HuH-7 (cell line): ENCODE data around the gene KCNK6.
A peak's percentile ranks its signal among the peaks of the same experiment; 100 is the strongest.
"Not testable (repeated sequence)": the region's sequence is repeated elsewhere in the genome, so short reads cannot be mapped to it uniquely, and the experiment has no call there.

Experiments
- DNase-seq: peaks from one replicate; pipeline ENCODE4 v3.0.0; 2011; ENCODE audit warnings: low spot score

KCNK6 gene

DNA sequence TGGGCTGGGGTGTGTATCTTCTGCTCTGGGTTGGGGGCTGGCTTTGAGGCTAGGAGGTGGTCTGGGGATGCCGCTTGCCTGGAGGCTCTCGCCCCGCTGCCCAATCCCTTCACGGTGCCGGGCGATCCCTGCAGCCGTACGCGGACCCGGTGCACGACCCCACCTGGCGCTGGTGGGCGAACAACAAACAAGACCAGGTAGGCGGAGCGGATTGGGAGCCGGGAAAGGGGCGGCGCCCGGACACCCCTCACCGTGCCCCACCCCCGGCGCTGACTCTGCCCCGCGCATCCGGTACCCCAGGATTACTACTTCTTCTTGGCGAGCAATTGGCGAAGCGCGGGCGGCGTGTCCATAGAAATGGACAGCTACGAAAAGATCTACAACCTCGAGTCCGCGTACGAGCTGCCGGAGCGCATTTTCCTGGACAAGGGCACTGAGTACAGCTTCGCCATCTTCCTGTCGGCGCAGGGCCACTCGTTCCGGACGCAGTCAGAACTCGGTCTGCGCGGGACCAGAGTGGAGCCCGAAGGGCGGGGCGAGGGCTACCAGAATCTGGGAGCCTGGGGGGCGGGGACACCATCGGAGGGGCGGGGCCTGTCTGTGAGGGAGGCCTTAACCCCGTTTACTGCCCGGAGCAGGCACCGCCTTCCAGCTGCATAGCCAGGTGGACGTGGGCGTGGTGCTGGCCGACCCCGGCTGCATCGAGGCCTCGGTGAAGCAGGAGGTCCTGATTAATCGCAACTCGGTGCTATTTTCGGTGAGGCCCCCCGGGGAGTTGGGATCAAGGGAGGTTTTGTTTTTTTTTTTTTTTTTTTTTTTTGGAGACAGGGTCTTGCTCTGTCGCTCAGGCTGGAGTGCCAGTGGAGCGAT is 42.7 kb downstream of the KCNK6 start:
- DNase-seq, result no peak

- DNase-seq, result not testable (repeated sequence)
These were observed 43.5 kb downstream of the KCNK6 start for GRCh38 chr19:38362946-38363688.

- DNase-seq, result no peak
These were observed 47.4 kb downstream of the KCNK6 start for GRCh38 chr19:38367041-38367440.

- DNase-seq, result no peak
These were observed 49.9 kb downstream of the KCNK6 start for GRCh38 chr19:38369584-38369983.

GRCh38 chr19:38370299-38370698 is 50.7 kb downstream of the KCNK6 start:
- DNase-seq, result no peak

- DNase-seq, result no peak
These were observed 51.4 kb downstream of the KCNK6 start for GRCh38 chr19:38371081-38371480.

GRCh38 chr19:38373907-38374331 is 54.3 kb downstream of the KCNK6 start:
- DNase-seq, result no peak

DNA sequence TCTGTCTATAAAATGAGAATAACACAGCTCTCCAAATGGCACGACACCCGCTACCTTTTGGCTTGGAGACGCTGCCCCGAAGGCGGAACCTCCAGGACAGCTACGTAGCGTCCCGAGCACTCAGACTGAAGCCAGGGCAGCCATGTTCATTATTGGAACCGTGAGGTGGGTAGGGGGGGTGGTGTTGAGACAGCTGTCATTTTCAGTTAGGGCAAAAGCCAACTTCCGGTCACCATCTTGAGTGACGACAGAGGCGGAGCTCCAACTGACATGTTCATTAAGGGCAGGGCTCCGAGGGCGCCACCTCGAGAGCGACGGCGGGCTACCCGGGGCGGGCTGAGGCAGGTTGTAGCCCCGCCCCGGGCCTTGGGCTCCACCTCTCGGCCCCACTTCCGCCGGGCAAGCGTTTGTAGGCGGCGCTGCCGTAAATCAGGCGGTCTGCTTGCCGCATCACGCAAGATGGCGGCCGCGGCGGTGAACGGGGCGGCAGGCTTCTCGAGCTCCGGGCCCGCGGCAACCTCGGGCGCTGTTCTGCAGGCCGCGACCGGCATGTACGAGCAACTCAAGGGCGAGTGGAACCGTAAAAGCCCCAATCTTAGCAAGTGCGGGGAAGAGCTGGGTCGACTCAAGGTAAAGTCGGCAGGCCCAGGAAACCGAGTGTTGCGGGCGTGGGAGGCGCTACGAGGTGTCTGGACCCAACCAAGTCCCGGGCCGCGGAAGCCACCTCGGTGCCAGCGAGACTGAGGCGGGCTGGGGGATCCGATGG is 54.9 kb downstream of the KCNK6 start, which contains the start of gene PSMD8:
Gene PSMD8 (plus strand): TSS at position 240 of the 766 bp plus-strand sequence. CDS start 31 bp downstream, at position 271.
- peak; percentile 100 for DNase-seq

- DNase-seq, result no peak
These were observed 55.5 kb downstream of the KCNK6 start for GRCh38 chr19:38375098-38375493.

GRCh38 chr19:38375748-38376147 is 56.1 kb downstream of the KCNK6 start:
- DNase-seq, result no peak

DNA sequence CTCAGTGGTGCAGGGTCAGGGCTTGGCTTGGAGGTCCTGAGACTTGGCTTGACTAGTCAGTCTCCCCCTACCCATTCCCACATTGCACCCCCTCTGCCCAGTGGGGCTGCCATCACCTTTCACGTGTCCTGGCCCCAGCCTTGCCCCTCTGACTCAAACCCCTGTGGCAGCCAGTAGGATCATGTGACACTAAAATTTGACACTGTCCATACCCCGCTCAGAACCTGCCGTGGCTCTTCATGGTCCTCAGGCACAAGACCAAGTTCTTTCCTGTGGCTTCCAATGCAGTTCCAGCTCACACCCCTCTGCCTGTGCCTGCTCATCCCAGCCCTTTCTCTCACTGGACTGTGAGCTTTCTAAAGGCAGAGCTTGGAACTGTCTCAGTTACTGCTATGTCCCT is 56.9 kb downstream of the KCNK6 start:
- DNase-seq, result no peak

GRCh38 chr19:38377052-38377451 is 57.4 kb downstream of the KCNK6 start:
- no peak for DNase-seq

DNA sequence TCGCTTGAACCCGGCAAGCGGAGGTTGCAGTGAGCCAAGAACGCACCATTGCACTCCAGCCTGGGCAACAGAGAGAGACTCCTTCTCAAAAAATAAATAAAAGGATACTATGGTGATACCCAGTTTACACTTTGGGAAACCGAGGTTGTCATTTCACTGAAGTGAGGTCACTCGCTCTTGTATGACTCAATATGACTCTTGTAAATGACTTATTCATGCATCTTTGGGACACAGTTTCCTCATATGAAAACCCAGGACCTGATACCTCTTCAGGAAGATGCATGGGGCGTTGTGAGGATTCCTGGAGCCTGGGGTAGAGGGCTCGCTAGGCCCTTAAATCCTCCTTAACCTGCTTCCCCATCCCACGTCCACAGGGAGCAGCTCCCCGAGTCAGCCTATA is 59.2 kb downstream of the KCNK6 start:
- no peak for DNase-seq

DNA sequence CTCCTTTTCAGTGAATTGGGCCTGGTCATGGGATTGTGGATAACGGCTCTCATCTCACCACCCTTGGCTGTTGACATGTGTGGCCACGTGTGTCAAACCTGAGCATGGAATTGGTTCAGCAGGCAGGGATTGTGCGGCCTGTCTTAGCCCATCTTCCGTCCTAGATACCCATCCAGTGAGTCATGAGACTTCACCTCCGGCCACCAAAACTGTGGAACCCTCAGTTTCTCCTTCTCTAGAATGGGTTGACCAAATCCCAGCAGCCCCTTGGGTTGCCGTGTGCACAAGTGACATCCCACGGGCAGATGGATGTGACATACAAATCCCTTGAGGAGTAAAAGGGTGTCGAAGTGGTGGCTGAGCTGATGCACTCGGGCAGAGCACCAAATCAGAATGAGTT is 61.5 kb downstream of the KCNK6 start:
- DNase-seq, result no peak
